Measurements from ENCODE around the gene SMURF1. TPM values are rescaled to one million over a fixed set of nuclear protein-coding genes. Genes with fewer than 3 reads are reported as not detected.

SMURF1 gene
- total RNA-seq, 2 donors from 2014 or later, result 16.9 to 31.3 TPM

DNA sequence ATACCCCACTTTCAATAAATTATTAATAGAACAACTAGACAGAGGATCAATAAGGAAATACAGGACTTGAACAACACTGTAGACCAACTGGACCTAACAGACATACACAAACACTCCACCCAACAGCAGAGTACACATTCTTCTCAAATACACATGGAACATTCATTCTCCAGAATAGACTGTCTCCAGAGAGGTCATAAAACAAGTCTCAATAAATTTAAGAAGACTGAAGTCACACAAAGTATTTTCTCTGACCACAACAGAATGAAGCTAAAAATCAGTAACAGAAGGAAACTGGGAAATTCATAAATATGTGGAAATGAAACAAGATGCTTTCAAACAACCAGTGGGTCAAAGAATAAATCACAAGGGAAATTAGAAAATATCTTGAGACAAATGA lies 119.8 kb downstream of the SMURF1 start:
- Histone ChIP-seq H3K9me3 (no peaks in the 10 kb centered on the region), H3K27ac (no peak overlapping the region), H3K36me3 (replicated peaks in 1 of 2; ENCODE audit: insufficient read depth in 1 of 2, low read depth in 2 of 2) (peaks cover 2 to 4% of the 10 kb centered on the region in 2 donors), H3K4me1 (peaks cover 4% of the 10 kb centered on the region), H3K27me3 (no peaks in the 10 kb centered on the region), H3K4me3 (no peak overlapping the region)
- intact Hi-C loops (cut with DNase I), result no loop called here
- no peak for DNase-seq
- ATAC-seq, result no peak
- TF ChIP-seq POLR2A (IDR thresholded peaks at IDR 0.05), result no peak
- TF ChIP-seq, protein P1, sequence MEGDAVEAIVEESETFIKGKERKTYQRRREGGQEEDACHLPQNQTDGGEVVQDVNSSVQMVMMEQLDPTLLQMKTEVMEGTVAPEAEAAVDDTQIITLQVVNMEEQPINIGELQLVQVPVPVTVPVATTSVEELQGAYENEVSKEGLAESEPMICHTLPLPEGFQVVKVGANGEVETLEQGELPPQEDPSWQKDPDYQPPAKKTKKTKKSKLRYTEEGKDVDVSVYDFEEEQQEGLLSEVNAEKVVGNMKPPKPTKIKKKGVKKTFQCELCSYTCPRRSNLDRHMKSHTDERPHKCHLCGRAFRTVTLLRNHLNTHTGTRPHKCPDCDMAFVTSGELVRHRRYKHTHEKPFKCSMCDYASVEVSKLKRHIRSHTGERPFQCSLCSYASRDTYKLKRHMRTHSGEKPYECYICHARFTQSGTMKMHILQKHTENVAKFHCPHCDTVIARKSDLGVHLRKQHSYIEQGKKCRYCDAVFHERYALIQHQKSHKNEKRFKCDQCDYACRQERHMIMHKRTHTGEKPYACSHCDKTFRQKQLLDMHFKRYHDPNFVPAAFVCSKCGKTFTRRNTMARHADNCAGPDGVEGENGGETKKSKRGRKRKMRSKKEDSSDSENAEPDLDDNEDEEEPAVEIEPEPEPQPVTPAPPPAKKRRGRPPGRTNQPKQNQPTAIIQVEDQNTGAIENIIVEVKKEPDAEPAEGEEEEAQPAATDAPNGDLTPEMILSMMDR (IDR thresholded peaks at IDR 0.05), result no peak

DNA sequence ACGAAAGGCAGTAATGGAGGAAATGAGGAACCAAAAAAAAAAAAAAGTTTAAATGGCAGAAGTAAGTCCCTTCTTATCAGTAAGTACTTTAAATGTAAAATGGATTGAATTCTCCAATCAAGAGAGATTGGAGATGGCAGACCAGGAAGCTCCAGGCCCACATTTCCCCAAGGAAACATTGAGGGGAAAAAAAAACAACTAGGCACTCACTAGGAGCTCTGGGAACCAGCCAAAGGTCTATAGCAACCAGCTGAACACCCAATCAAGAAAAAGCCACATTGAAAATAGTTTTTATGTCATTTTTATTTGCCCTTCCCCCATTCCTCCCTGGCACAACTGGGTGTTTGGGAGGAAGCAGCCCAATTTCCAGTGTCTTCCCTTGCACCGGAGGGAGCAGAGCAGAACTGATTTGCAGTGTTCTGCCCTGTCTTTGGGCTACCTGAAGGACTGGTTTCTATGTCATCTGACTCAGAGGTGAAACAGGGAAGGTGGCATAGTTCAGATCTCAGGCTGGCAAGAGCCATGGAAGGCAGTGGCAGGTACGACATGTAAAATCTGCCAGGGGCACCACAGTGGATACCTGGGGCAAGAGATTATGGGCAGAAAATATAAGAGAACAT lies 121.9 kb downstream of the SMURF1 start:
- Histone ChIP-seq H3K27ac (peak overlapping the region in 1 of 4 donors; percentile 29), H3K27me3 (no peaks in the 10 kb centered on the region), H3K4me1 (peaks cover 4% of the 10 kb centered on the region), H3K9me3 (no peaks in the 10 kb centered on the region), H3K4me3 (no peak overlapping the region), H3K36me3 (replicated peaks in 1 of 2; ENCODE audit: insufficient read depth in 1 of 2, low read depth in 2 of 2) (no peaks in the 10 kb centered on the region)
- DNase-seq (peak in 1 of 4 donors; percentile 6), ATAC-seq (peak; percentile 12)
- no peak for TF ChIP-seq POLR2A (IDR thresholded peaks at IDR 0.05)
- TF ChIP-seq, protein P1 (IDR thresholded peaks at IDR 0.05), result no peak
- intact Hi-C loops (cut with DNase I), result no loop called here
- 75 to 83% methylated on average over 3 of the region's 3 CpGs for WGBS, 2 donors

DNA sequence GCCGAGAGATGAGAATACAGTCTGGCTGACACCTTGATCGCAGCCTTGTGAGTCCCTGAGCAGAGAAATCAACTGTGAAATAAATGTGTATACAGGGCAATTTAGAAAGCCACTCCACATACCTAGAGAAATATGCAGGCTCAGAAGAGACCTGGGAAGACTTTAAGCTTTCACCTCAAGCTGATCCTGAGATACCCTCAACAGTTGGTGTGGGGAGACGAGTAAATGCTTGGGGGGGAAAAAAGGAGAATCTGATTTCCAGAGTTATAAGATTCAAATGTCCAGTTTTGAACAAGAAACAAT lies 123.5 kb downstream of the SMURF1 start:
- Histone ChIP-seq H3K27ac (no peak overlapping the region), H3K4me1 (peaks cover 4% of the 10 kb centered on the region), H3K4me3 (no peak overlapping the region), H3K27me3 (no peaks in the 10 kb centered on the region), H3K36me3 (replicated peaks in 1 of 2; ENCODE audit: insufficient read depth in 1 of 2, low read depth in 2 of 2) (no peaks in the 10 kb centered on the region), H3K9me3 (no peaks in the 10 kb centered on the region)
- 82 to 93% methylated on average over 3 of the region's 3 CpGs for WGBS, 2 donors
- TF ChIP-seq POLR2A (IDR thresholded peaks at IDR 0.05), result no peak
- TF ChIP-seq, protein P1 (IDR thresholded peaks at IDR 0.05), result no peak
- DNase-seq (no peak), ATAC-seq (no peak)
- intact Hi-C loops (cut with DNase I), result no loop called here

DNA sequence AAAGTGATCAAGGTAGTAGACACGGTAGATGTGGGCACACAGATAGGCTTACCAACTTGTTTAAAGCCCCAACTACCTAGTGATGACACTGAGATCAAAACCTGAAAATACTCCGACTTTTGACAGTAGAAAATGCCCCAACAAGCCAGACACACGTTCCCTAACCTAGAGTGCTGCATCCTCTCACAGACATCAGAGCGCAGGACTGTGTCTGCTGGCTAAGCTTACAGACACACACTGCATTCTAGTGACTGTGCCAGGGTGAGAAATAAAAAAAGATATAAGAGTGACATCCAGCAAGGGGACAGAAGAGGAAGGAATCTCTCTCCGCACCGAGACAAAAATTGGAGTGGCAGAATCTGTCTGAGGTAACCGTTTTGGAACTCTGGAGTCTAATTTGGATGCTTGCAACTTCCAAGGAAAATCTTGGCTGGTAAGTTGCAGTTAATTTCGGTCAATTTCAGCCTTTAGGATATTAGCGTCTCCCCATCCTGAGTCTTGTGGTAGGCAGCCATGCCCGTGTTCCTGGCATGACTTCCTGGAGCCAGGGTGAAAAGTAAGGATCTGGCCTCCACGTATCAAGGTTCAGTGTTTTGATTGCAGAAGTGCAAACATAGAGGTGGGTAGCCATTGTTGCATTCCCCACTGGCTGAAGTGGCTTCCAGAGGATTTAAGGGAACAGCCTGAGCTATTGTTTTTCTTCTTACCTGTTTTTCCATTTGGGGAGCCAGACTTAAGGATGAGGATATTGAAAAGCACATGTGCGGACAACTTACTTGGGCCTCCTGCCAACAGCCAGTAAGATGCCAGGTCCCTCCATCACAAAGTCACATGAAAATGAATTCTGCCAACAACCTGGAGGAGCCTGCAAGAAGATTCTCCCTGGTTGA lies 124.1 kb downstream of the SMURF1 start:
- no peak for ATAC-seq
- H3K9me3 ChIP-seq, result no peaks in the 10 kb centered on the region
- TF ChIP-seq, protein P1 (IDR thresholded peaks at IDR 0.05), result no peak
- no peak for TF ChIP-seq POLR2A (IDR thresholded peaks at IDR 0.05)
- H3K4me1 ChIP-seq, result peaks cover 4% of the 10 kb centered on the region
- H3K4me3 ChIP-seq, result no peak overlapping the region
- WGBS, 2 donors, result 81 to 85% methylated on average over 12 of the region's 12 CpGs
- H3K27me3 ChIP-seq, result no peaks in the 10 kb centered on the region
- peaks cover 0 to 3% of the 10 kb centered on the region in 2 donors for H3K36me3 ChIP-seq (replicated peaks in 1 of 2; ENCODE audit: insufficient read depth in 1 of 2, low read depth in 2 of 2)
- DNase-seq, result peak in 1 of 4 donors; percentile 2
- H3K27ac ChIP-seq, result no peak overlapping the region
- intact Hi-C loops (cut with DNase I), result no loop called here

All from body of pancreas (tissue), 4 donors.